HG03575 (cell line): ENCODE data around the gene PEX19.
"Not testable (repeated sequence)": the region's sequence is repeated elsewhere in the genome, so short reads cannot be mapped to it uniquely, and the experiment has no call there.

Experiments used
- ATAC-seq: cut with Tn5 transposase; IDR thresholded peaks from one replicate; pipeline ENCODE4 v1.9.1; 2021; ENCODE audit not compliant: unreplicated experiment, insufficient number of reproducible peaks, low FRiP score; ENCODE audit errors: extremely low read depth

PEX19 gene

DNA sequence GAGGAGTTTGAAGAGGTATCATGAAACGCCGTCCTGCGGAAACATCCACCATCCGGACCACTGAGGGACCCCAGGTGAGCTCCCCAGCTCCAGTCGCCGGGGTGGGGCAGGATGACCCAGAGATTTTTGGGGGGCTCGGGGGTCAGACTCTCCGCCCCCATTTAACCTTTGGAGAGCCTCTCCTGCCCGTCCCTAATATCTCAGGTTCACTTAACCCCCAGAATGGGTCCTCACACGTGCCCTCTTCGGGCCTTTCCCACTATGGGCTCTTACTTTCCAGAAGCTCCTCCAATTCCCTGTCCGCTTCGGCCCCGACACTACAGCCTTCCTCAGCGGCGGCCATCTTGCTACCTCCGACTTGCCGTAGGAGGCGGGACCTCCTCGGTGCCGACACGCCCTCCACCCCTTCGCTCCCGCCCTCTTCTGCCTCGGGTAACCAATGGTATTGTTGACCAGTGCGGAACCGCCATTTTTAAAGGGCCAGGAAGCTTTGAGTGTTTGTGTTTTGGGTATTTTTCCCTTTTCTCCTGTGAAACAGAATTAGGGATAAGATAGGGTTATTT, at the start of gene PEX19:
PEX19 (minus strand) TSS at position 352 of the 563 bp plus-strand sequence; CDS start at position 343, 9 bp downstream.
- ATAC-seq: peak; percentile 78

DNA sequence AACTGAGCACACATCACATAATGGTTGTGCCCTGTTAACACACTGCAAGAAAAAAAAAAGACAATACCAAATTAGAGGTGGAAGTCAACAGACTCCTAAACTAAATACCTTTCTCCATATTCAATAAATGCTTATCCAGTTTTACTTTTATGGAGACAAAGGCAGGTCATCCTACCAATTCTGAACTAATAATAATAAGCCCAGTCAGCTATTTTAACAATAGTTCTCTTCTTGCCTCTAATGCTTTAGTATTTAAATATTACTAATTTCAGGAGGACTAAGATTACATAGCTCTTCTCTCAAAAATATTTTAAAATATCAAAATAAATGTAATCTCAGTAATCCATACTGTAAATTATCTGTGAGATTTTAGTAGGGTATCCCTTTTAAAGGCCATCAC, 47.6 kb upstream of the PEX19 start:
- no peak for ATAC-seq

GRCh38 chr1:160330119-160330518, 45.2 kb upstream of the PEX19 start:
- ATAC-seq: no peak

- no peak for ATAC-seq
These were observed 43.3 kb upstream of the PEX19 start for GRCh38 chr1:160328184-160328583.

DNA sequence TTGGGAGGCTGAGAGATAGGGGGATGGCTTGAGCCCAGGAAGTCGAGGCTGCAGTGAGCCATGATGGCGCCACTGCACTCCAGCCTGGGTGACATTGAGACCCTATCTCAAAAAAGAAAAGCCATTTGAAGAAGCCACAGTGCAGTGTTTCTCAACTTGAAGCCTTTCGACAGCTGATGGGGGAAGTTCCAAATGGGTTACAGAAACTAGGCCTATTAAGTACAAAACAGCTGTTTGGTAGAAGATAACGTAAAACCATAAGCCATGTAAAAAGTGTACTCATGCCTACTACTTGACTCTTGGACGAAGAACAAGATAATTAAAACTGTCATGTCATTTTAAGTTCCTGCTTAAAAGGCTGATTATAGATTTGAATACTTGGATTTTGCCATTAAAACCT, 41.5 kb upstream of the PEX19 start:
- no peak for ATAC-seq

- ATAC-seq: no peak
These were observed 40.3 kb upstream of the PEX19 start for GRCh38 chr1:160325252-160325651.

GRCh38 chr1:160322831-160323230, 37.9 kb upstream of the PEX19 start:
- ATAC-seq: no peak

- no peak for ATAC-seq
These were observed 30.4 kb upstream of the PEX19 start for GRCh38 chr1:160315359-160315758.

- ATAC-seq: no peak
These were observed 24.6 kb upstream of the PEX19 start for GRCh38 chr1:160309571-160309970.

DNA sequence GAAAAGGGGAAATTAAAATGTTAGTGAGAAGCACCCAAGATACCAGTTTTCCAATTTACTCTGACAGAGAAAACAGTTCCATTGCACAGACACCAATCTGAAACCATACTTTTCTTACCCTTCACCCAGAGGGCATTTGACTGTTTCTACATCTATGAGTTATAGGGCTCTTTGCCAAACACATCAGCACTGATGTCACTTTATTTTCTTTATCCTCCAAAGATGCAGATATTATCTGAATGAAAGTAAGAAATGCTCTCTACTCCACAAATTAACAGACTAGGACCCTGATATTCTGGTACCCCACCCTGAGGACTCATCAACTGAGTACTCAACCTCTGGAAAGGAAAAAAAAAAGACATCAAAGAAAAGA, 24.2 kb upstream of the PEX19 start:
- no peak for ATAC-seq

DNA sequence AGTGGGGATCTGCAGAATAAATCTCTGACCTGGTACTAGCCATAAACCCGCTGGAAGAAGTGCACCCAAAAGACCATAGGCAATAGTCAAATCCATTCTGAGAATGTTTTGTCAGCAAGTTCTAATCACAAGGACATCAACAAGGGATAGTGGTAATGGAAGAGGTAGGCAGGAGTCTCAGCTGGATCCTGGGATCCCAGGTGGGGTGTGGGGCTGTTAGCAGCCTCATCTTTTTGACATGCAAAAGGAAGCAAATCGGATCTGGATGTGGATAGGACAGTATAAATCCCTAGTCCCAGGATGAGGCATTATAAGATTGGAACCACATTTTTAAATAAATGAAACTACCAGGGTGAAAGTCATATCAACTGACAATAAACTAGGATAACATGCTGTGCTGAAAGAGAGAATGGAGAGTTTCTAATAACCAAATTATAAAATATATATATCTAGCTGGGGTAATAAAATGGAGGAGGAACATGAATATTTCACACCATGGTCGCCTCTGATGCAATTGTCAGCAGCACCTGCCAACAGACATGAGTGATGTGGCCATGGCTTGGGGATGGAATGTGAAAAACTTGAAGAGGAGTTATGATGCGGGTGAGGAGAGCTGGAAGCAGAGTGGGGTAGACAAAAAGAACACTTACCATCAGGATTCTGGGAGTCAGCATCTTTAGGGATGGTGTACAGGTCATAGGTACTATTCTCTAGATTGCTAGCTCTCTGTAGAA, 23.7 kb upstream of the PEX19 start:
- no peak for ATAC-seq

DNA sequence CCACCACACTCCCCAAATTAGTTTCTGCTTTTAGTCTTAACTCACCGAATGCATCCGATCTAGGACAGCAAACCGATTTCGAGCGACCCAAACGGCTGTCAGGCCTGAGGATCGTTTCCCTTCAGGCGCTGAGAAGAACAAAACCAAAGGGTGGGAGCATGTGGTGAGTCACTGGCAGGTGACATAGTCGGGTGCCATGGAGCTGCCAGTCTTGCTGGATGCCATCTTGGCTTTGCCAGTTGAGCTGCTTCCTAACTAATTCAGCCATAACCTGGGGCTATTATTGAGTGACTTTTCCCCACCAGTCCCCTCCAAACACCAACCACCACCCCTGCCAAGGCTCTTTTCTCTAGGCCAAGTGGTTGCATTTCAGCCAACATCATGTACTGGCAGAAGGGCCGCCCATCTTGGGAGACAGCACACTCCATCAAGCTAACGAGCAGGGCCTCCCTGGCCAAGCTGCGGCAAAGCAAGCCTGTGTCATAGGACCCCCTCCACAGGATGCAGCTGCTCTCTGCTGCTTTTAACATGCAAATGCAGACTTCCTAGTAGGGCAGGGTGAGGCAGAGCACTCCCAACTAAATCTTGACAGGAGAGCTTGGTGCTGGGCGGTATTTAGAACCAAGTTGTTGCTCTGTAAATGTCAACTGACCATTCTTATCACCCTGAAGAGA, 22.3 kb upstream of the PEX19 start:
- ATAC-seq: no peak

GRCh38 chr1:160300173-160300572, 15.2 kb upstream of the PEX19 start:
- no peak for ATAC-seq

- ATAC-seq: no peak
These were observed 11.1 kb upstream of the PEX19 start for GRCh38 chr1:160296036-160296435.

DNA sequence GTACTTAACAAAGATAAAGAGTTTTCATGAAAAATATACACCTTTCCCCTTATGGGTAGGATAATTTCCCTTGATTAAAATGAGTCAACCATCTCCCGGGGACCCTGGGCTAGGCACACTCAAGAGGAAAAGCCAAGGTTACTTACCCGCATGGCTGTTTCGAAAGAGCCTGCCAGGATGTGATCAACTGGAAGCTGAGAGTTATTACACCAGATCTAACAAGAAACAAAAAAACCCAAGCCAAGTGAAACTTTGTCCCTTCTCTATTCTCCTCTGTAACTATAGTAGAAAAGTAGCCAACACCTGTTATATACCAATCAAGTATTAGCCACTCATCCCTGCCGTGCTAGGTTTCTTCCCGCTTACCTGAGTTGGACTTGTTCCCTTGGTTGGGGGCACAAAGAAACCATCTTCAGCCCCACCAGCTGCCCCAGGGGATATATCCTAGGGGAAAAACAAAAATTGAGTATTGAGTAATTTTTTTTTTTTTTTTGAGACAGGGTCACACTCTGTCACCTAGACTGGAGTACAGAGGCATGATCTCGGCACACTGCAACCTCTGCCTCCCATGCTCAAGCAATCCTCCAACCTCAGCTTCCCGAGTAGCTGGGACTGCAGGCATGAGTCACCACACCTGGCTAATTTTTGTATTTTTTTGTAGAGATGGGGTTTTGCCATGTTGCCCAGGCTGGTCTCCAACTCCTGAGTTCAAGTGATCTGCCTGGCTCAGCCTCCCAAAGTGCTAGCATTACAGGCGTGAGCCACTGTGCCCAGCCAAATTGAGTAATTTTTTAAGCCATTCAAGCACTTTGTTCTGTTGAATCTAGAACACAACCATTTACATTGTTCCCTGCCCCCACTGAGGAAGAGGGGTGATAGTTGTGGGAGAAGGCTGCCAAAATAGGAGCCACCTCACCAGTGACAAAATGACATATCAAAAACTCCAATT, 8.4 kb upstream of the PEX19 start:
- ATAC-seq: no peak

- no peak for ATAC-seq
These were observed 6.6 kb upstream of the PEX19 start for GRCh38 chr1:160291248-160292220.

DNA sequence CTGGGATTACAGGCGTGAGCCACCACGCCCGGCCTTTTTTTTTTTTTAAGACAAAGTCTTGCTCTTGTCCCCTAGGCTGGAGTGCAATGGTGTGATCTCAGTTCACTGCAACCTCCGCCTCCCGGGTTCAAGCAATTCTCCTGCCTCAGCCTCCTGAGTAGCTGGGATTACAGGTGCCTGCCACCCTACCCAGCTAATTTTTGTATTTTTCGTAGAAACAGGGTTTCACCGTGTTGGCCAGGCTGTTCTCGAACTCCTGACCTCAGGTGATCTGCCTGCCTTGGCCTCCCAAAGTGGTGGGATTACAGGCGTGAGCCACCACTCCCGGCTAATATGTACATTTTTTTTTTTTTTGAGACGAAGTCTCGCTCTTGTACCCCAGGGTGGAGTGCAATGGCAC, 2.8 kb upstream of the PEX19 start:
- ATAC-seq: not testable (repeated sequence)

GRCh38 chr1:160285506-160285905, 573 bp upstream of the PEX19 start:
- no peak for ATAC-seq
